ENCODE results near the gene RAX2.

DNA sequence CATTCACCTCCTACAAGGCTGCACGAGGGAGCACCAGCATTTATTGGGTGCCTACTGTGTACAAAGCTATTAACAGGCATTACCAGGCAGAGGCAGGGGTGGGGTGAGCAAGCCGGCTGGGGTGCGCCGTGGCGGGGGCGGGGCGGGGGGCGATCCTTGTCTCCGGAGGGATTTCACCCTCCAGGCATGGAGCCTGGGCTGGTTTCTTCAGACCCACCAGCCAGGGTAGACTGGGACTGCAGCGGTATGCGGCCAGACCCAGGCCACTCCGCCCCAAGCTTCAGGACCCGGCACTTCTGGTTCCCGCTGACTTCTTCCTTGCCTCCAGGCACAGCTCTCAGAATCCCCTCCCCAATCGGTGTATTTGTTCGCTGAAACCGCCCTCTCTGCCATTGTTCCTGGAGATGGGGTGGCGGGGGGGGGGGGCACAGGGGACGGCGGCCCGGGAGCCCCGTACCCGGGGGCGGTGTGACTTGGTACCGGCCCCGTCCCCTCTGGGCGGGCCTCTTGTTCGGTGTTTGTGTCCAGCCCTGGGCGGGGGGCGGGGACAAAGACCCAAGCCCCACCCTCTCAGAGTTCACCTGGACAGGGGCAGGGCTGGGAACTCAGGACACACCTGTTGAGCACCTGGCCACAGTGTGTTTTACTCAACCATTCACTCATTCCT, 49.5 kb downstream of the RAX2 start:
- TF ChIP-seq NCOR1 (IDR thresholded peaks at IDR 0.05; ENCODE audit: borderline replicate concordance, low read length) (no peak), ARNT (IDR thresholded peaks at IDR 0.05) (no peak), ZNF10 (CRISPR knock-in tag; IDR thresholded peaks at IDR 0.05; ENCODE audit: borderline replicate concordance, low read depth) (no peak), PRDM4 (CRISPR knock-in tag; IDR thresholded peaks at IDR 0.05; ENCODE audit: borderline replicate concordance) (no peak), TEAD3 (CRISPR knock-in tag; optimal IDR thresholded peaks at IDR 0.05; ENCODE audit: borderline replicate concordance) (no peak), ZNF446 (CRISPR knock-in tag; IDR thresholded peaks at IDR 0.05) (no peak), ETV6 (CRISPR knock-in tag; conservative IDR thresholded peaks at IDR 0.05) (no peak), SRSF9 (IDR thresholded peaks at IDR 0.05; ENCODE audit: borderline replicate concordance, insufficient read depth, low read depth, low read length, poor library complexity, severe bottlenecking) (no peak), TGIF2 (CRISPR knock-in tag; IDR thresholded peaks at IDR 0.05) (no peak), CTCF (CRISPR knock-in tag; IDR thresholded peaks at IDR 0.05) (no peak), POLR2A (IDR thresholded peaks at IDR 0.05; ENCODE audit: insufficient read depth in 1 of 2, low read depth in 2 of 2, low read length in 2 of 2) (no peak), SMC3 (IDR thresholded peaks at IDR 0.05; ENCODE audit: low read length) (no peak)
